H1 (cell line): ENCODE results near the gene P3H2. TPM values are rescaled to one million over a fixed set of nuclear protein-coding genes. Genes with fewer than 3 reads are reported as not detected.

Experiments
- CHD7 ChIP-seq: fragments of 300-600 bp; sonication (generic); IDR thresholded peaks from 2 replicates; pipeline ENCODE4 v1.7.1; 2012; ENCODE audit warnings: low read length, moderate library complexity, mild to moderate bottlenecking, inconsistent platforms; ENCODE audit not compliant: insufficient replicate concordance
- HDAC2 ChIP-seq, 2 experiments: fragments of 300-600 bp in 1 of 2; sonication (generic) in 1 of 2; IDR thresholded peaks; 2 replicates each; pipeline ENCODE4 v1.6.1; 2011 to 2012; ENCODE audit warnings: low read depth in 2 of 2, low read length in 2 of 2, mild to moderate bottlenecking in 2 of 2, moderate library complexity in 2 of 2, borderline replicate concordance in 1 of 2, inconsistent platforms in 1 of 2
- POLR2A ChIP-seq, 2 experiments: IDR thresholded peaks; 1 replicate in 1 of 2; 2 replicates in 1 of 2; pipeline ENCODE4 v1.6.1; 2011; ENCODE audit warnings: low read depth in 2 of 2, low read length in 2 of 2, mild to moderate bottlenecking in 2 of 2; ENCODE audit errors: control extremely low read depth in 1 of 2
- SIN3A ChIP-seq, 2 experiments: IDR thresholded peaks in 1 of 2; conservative IDR thresholded peaks in 1 of 2; 2 replicates each; pipeline ENCODE4 v1.6.1; 2011 to 2012; ENCODE audit warnings: low read length in 2 of 2, improper control_type of control experiment in 1 of 2, low read depth in 1 of 2, mild to moderate bottlenecking in 1 of 2
- TCF12 ChIP-seq: IDR thresholded peaks from 2 replicates; pipeline ENCODE4 v1.6.1; 2011; ENCODE audit warnings: low read depth, mild to moderate bottlenecking, low read length
- TEAD4 ChIP-seq: IDR thresholded peaks from 2 replicates; pipeline ENCODE4 v1.6.1; 2012; ENCODE audit warnings: low read depth, low read length, inconsistent platforms, mixed read lengths
- polyA plus RNA-seq, 7 experiments: library from polyadenylated mRNA; depleted of rRNA in 3 of 7; stranded (reverse) in 5 of 7; unstranded in 2 of 7; fragments of >200 nt in 5 of 7; fragments of 200-250 nt in 2 of 7; gene quantifications; 1 replicate in 5 of 7; 2 replicates in 1 of 7; 4 replicates in 1 of 7; pipeline versions ENCODE4 v1.2.1 to v1.2.3, GENCODE V29; 2011 to 2013; ENCODE audit warnings: missing spikeins in 2 of 7, mixed read lengths in 2 of 7
- total RNA-seq: library from RNA; stranded (reverse); fragmentation: NEBNext Ultra II Directional; extraction: Animal tissue kit (Norgen Biotek cat#: 25700); gene quantifications from 2 replicates; pipeline ENCODE4 v1.2.1, GENCODE V29; 2021

Gene P3H2
- total and polyA plus RNA-seq, 2 of the 8 experiments (the other 6 are each of a cell fraction or from before 2014, with no cell fraction given), result 40.5 to 60.4 TPM

GRCh38 chr3:190125436-190126068, 4.9 kb upstream of the P3H2 start (continued):
- TF ChIP-seq CHD7 (no peak), TEAD4 (no peak), POLR2A (IDR thresholded peaks at IDR 0.05; ENCODE audit: control extremely low read depth in 1 of 2, low read depth in 2 of 2, low read length in 2 of 2) (no peak), TCF12 (no peak), HDAC2 (IDR thresholded peaks at IDR 0.05; ENCODE audit: borderline replicate concordance in 1 of 2, low read depth in 2 of 2, low read length in 2 of 2) (no peak), SIN3A (conservative IDR thresholded peaks at IDR 0.05 in 1 of 2, IDR thresholded peaks at IDR 0.05 in 1 of 2; ENCODE audit: low read depth in 1 of 2, low read length in 2 of 2) (no peak)
